Dermis blood vessel endothelial cell (primary cell): ENCODE results near the gene A4GALT. TPM values are rescaled to one million over a fixed set of nuclear protein-coding genes. Genes with fewer than 3 reads are reported as not detected.
A peak's percentile ranks its signal among the peaks of the same experiment; 100 is the strongest.
"Not testable (repeated sequence)": the region's sequence is repeated elsewhere in the genome, so short reads cannot be mapped to it uniquely, and the experiment has no call there.

Source experiments
- DNase-seq: peaks from one replicate; pipeline ENCODE4 v3.0.0; 2010
- total RNA-seq: library from RNA; depleted of rRNA; stranded (reverse); fragments of >200 nt; gene quantifications from 2 replicates; pipeline ENCODE4 v1.2.3, GENCODE V29; 2014

The A4GALT gene
- total RNA-seq, 1 donor from 2014 or later = 60.2 TPM

DNA sequence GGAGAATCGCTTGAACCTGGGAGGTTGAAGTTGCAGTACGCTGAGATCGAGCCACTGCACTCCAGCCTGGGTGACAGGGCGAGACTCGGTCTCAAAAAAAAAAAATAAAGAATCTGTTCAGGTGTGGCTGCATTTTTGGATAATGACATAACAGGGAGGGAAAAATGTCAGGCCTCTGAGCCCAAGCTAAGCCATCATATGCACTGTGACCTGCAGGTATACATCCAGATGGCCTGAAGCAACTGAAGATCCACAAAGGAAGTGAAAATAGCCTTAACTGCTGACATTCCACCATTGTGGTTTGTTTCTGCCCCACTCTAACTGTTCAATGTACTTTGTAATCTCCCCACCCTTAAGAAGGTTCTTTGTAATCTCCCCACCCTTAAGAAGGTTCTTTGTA, 19.6 kb upstream of the A4GALT start:
- not testable (repeated sequence) for DNase-seq

DNA sequence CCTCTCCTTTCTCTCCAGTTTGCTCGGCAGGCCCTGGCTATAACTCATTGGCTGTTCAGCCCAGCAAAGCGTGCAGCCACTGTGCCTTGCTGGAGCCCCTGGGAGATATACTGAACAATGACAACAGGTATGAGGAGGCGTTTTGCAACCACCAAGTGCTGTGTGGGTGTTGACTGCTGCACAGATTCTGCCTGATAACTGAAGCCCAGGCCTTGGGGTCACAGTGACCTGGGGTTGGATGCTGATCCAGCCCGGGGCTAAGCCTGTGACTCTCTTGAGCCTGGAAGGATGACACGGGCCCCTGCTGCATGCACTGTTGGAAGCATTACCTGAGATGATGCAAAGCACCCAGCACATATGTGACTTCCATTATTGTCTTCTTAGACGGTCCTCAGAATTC, 13.7 kb upstream of the A4GALT start:
- no peak for DNase-seq

DNA sequence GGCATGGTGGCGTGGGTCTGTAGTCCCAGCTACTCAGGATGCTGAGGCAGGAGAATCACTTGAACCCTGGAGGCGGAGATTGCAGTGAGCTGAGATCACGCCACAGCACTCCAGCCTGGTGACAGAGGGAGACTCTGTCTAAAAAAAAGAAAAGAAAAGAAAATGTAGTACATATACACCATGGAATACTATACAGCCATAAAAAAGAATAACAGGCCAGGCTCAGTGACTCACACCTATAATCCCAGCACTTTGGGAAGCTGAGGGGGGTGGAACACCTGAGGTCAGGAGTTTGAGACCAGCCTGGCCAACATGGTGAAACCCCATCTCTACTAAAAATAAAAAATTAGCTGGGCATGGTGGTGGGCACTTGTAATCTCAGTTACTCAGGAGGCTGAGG, 12.7 kb upstream of the A4GALT start:
- DNase-seq = not testable (repeated sequence)

DNA sequence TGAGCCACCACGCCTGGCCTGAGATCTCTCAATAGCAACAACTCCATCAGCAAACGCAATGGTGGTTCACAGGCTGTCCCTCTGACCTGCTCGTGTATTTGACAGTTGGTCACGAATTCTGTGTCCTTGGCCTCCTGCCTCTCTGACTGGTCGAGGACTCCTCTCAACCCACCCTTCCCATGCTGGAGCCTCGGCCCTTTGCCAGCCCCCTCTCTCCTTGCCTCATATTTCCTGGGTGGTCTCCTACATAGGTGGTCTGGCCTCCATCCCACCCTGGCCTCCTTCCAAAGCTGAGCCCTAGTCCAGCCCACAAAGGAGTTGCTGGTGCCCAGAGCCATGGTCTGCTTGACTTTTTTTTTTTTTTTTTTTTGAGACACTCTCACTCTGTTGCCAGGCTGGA, 11.4 kb upstream of the A4GALT start:
- DNase-seq = no peak

DNA sequence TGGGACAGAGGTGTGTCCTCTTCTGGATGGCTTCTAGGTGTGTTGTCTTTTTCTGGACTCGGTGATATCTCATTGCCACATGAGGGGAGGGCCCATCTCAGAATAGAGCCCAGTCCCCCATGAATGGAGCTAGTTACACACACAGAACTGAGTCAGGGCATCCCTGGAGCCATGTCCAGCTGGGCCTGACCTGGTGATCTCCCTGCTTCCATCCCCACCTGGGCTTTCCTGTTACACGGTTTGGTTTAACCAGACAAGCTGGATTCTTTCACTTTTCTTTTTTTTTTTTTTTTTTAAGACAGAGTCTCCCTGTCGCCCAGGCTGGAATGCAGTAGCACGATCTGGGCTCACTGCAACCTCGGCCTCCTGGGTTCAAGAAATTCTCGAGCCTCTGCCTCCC, 6.1 kb upstream of the A4GALT start:
- no peak for DNase-seq

DNA sequence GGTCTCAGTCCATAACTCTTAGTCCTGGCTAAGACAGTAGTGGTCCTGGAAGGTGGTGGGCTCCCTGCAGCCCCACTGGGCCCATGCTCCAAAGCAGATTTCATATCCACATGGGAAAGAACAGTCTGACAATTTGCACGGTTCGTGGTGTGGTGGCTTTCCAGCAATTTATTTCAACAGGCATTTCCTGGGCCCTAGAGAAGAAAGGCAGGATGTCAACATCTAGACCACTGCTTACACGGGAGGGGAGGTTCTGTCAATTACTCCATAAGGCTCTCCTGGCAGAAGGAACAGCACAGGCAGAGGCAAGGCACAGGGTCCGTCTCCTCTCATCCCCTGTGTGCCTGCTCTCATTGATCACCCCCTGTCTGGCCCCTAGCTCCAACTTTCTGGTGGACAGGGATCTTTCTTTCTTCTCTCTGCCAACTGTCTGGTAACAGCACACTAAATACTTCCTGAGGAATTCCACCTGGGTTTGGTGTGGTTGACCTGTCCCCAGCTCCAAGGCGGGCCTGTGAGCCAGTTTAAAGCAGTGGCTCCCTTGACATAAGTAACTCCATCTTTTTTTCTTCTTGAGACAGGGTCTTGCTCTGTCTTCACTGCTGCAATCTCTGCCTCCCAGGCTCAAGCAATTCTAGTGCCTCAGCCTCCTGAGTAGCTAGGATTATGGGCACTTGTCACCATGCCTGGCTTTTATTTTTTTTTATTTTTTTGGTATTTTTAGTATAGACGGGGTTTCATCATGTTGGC, 5.1 kb upstream of the A4GALT start:
- no peak for DNase-seq

DNA sequence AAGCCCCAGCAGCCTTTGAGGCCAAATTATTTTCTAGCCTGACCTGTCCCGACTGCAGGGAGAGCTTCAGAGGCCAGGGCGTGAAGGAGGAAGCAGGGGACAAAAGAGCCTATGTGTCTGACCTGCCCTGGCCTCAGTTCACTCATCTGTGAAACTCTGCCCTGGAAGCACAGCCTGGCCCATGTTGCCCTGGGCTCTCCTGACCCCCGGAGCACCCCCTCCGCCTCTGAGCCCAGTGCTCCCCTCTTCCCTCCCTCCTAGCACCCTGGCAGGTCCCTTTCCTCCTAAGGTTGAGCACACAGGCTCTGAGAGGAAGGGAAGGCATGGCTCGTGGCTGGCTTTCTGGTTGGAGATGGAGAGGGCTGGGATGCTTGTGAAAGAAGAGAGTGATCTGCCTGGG, 3.4 kb upstream of the A4GALT start:
- DNase-seq = no peak

DNA sequence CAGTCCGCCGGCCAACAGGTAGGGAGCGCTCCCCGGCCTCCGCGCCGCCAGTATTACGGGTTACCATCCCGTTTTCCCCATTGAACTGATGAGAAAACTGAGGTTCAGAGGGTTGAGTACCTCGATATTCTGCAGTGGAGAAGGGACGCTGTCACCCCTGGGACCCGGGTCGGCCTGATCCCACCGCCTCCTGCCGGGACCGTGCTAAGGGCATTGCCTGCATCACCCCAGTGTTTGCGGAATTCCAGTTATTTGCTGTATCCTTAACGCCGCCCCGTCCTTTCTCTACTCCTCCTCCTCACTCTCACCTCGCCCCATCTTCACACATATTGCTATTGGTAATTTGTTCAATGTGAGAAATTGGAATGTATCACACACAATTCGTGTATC, 370 bp upstream of the A4GALT start:
- peak; percentile 25 for DNase-seq

DNA sequence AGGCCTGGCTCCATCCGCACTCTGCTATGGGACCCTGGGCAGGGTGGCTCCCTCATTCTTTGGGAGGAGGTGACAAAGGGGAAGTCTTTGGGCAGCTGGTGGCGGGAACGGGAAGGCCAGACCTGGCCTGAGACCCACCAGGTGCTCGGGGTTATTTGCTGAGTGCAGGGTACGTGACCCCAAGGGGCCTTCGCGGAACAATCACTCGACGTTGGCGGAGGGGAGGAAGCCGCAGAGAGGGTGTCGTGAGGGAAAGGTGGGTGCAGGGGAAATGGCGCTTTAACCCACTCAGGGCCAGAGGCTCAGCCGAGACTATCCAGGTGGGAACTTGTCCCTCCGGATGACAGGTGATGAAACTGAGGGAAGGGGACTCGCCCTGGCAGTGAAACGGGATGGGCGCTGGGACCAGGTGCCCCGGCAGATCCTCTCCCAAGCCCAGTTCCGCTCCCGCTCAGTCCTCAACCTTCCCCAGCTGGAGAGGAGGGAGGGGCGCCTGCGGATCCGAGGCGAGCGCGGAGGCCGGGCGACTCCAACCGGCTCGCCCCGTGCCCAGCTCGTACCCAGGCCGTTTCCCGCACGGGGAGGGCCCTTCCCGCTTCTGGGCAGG, 911 bp downstream of the A4GALT start:
- no peak for DNase-seq

DNA sequence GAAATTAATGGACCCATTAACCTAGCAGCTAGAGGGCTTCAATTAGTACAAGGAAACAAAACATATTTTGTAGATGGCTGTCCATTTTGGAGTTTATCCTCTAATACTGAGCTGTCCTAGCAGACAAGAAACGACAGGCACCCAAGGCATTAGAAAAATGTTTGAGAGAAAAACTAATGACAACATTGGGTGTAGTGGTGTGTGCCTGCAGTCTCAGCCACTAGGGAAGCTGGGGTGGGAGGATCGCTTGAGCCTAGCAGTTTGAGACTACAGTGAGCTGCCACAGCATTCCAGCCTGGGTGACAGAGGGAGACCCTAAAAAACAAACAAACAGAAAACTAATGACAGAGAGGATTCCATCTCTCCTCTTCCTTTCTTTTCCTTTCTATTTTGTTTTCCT, 1.5 kb downstream of the A4GALT start:
- peak; percentile 51 for DNase-seq

DNA sequence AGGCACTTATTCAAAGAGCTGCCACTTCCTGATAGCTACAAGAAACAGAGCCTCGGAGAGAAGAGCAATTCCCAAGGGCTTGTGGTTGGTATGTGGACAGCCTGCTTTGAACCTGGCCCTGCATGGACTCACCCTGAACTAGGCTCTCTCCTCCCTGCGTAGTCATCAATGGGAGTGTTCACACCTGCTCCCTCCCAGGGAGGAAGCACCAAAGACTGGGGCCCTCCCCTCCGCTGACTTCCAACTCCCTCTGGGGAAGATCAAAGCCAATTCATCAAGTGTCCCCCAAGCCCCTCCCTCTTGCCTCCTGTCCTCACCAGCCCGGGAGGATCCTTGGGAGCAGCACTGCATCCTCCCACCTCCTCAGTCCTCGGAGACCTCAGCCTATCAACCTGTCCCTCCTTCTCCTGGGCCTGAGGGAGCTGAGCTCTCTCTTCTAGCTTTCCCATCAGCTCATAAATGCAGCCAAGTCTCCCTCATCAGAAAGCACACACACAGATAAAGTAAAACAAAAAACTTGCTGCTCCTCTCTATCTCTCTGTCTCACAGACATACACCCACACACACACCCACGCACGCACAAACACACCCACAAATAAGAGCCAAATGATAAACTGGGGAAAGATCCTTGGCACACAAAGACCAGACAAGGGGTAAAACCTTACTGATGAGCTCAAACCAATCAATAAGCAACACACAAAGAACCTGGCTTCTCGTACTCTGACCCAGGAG, 3.3 kb downstream of the A4GALT start:
- DNase-seq = no peak

DNA sequence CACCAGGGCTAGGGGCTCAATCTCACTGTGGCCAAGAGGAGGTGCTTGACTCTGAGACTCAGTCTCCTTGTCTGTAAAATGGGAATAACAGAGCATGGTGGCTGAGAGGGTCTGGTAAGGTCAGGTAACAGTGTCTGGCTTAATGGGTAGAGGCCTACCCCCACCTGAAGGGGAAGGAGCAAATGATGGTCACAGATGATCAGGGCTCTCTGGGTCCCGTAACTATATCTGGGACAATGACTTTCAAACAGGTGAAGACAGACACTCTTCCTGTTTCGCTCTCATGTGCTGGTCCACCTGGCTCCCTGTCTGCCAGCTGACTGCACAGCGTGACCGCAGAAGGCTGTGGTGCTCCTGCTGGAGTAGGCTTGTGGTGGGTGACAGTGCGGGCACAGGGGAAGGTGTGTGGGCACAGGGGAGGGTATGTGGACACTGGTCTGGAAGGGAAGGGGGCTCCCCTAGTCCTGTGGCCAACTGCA, 4.0 kb downstream of the A4GALT start:
- DNase-seq = no peak

DNA sequence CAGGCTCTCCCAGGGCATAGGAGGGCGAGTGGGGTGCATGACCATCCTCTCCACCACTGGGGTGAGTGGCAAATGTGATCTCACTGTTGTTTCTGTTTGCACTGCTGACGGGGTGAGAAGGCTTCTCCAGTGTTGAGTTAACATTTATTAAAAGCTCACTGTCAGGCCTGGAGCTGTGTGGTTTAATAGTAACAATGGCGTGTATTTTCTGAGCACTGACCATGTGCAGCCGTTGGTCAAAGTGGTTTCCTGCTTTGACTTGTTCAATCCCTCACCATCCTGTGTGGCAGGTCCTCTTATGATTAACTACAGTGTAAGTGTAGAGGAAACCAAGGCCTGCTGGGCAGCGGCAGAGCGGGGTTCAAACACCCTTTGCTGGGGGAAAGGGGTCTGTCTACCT, 4.4 kb downstream of the A4GALT start:
- no peak for DNase-seq

DNA sequence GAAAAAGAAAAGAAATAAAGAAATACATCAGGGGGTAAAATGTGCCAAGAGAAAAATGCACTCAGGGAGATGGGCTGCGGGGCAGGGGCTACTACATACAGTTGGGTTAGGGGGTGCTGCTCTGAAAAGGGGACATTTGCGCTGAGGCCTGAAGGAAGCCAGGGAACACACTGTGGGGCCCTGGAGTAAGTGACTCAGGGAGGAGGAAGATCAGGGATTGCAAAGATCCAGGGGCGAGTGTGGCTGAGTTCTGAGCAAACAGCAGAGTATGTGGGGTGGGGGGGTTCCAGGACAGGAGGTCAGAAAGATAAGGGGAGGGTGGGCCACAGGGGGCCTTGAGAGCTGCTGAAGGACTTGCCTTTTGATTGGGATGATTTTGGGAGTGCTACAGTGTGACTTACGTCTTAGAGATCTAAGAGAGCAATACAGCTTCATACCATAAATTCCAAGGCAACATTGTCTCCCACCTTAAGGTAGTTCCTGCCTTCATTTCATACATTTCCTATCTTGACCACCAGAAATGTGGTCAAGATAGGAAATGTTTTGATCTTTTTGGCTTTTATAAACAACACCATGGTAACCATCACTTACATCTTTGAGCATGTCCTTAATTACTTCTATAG, 5.8 kb downstream of the A4GALT start:
- DNase-seq = peak; percentile 61

DNA sequence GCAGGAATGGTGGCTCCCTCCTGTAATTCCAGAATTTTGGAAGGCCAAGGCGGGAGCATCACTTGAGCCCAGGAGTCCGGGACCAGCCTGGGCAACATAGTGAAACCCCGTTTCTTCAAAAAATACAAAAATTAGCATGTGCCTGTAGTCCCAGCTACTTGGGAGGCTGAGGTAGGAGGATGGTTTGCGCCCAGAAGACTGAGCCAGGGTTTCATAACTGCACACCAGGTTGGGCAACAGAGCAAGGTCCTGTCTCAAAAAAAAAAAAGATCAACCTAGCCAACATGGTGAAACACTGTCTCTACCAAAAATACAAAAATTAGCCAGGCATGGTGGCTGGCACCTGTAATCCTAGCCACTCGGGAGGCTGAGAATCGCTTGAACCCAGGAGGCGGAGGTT, 6.4 kb downstream of the A4GALT start:
- DNase-seq = no peak

DNA sequence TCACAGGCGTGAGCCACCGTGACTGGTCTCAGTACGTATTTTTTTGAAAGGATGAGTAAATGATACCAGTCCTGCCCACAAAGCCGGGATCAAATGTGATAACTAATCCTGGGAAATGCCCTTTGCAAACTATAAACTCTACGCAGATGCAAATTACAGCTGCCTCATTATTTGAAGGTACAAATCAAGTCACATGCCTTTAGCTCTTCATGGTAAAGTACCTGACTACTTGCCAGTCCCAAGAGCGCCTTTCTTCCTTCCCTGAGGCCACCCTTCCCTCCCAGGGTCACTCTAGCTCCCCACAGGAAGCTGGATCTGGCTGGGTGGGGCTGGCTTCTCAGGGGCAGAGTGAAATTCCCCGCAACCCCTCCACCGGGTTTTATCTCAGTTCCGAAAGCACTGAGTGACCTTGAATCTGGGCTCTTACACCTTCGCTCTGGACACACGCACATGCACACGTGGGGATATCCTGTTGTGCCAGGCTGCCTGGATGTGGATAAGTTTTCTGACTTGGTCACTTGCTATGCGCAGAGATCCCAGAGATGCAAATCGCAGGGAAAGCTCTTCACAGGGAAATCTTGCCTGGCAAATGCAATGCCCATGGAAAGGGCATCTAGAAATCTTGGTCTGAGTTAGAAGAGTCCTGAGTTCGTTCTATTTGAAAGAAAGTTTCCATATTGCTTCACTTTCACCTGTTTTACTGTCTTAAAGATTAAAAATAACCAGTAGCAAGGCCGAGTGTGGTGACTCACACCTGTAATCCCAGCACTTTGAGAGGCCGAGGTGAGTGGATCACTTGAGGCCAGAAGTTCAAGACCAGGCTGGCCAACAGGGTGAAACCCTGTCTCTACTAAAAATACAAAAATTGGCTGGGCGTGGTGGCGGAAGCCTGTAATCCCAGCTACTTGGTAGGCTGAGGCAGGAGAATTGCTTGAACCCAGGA, 8.5 kb downstream of the A4GALT start:
- DNase-seq = no peak

DNA sequence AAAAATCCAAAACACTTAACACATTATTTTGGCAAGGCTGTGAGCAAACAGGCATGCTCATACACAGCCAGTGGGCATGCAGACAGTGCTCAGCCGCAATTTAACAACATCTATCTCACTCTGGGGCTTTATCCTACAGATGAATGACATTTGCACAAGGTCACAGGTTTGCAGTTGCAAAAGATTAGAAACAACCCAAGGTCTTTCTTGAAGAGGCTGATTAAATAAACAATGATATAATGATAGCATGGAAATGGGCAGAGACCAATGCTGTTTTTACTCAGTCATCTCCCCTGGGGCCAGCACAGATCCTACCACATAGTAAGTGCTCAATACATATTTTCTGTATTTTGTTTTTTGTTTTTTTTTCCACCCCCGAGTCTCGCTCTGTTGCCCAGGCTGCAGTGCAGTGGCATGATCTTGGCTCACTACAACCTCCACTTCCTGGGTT, 9.4 kb downstream of the A4GALT start:
- no peak for DNase-seq

DNA sequence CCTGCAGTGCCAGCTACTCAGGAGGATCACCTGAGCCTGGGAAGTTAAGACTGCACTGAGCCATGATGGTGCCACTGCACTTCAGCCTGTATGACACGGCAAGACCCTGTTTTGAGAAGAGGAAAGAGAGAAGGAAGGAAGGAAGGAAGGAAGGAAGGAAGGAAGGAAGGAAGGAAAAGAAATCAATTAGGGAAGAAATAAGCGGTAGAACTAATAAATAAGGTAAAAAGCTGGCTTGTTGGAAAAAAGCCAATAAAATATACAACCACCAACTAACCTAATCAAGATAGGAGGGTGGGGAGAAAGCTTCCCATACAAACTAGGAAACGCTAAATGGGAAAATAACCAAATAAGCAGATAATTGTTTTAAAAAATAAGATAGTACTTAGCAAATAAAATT, 12.3 kb downstream of the A4GALT start:
- DNase-seq = no peak

DNA sequence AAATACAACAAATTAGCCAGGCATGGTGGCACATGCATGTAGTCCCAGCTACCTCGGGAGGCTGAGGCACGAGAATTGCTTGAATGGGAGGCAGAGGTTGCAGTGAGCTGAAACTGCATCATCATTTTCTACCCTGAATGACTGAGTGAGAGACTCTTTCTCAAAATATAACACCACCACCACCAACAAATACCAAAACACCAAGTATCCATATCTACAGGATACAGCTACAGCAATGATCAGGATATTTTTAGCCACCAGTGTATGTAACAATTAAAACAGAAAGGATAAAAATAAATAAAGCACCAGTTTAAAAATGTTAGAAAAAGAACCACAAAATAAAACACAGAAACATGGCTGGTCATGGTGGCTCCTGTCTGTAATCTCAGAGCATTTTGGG, 13.2 kb downstream of the A4GALT start:
- no peak for DNase-seq

DNA sequence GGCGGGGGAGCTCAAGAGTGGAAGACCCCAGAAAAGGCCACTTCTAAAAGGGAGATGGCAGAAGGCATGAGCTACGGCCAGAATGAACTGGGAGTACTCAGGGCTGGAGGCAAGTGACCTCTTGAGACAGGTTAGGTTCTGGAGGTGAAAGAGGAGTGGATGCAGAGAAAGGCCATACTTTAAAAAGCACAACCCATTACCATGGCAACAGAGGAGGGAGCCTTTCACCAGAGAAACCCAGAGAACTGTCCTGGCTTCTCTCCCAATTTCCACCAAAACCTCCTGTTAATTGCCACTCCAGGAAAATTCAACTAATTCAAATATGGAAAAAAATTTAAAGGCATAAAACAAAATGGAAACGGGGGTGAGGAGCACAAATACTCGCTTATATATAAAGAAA, 15.8 kb downstream of the A4GALT start:
- no peak for DNase-seq

DNA sequence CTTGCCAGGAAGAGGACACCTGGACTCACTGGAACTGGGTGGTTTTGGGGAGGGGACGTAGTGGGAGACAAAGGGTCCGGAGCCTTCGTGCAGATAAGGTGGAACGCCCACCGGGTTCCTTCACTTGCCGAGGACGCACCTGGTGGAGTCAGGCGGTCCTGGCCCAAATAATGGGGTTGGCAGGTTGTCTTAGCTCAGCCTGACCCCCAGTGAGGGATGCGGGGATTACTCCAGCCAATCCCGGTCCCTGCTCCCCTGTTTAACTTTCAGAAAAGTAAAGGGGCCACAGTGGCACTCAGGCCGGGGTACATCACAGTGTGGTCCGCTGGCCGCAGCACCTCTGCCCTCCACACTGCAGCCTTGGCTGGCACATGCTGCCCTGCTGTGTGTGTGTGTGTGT, 18.0 kb downstream of the A4GALT start:
- no peak for DNase-seq

DNA sequence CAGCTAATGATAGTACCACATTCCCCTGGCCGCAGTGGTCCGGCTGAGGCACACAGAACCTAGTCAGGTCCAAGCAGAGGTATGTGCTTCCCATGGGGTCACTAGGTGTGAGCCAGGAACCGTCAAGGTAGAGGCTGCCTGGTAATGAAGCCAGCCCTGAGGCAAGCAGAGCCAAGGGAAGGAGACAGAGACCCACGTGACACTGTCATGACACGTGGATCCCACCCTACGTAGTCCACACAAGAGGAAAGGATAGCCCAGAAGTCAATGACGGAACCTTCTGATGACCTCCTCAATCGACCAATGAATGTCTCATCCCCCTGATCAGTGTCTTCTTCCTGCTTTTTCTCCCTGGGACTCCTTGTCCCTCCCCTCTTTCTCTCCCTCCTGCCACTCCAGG, 19.0 kb downstream of the A4GALT start:
- no peak for DNase-seq
